NCI-H1092 treated with DMSO at 0.1 percent for 48 hours (cell line): ENCODE measurements around the gene FOXL3.

Source experiments
- DNase-seq: peaks from one replicate; lab custom pipeline; 2025; lab: John Stamatoyannopoulos, UW

FOXL3 gene

GRCh38 chr7:266851-267840 lies 22.8 kb upstream of the FOXL3 start:
- DNase-seq: peak; percentile 22

- no peak for DNase-seq
These were observed 21.0 kb upstream of the FOXL3 start for GRCh38 chr7:268991-269390.

GRCh38 chr7:269721-270120 lies 20.2 kb upstream of the FOXL3 start:
- DNase-seq: no peak

GRCh38 chr7:270351-270983 lies 19.5 kb upstream of the FOXL3 start:
- DNase-seq: no peak

GRCh38 chr7:271266-272107 lies 18.5 kb upstream of the FOXL3 start:
- DNase-seq: no peak

- no peak for DNase-seq
These were observed 17.8 kb upstream of the FOXL3 start for GRCh38 chr7:272108-272615.

- no peak for DNase-seq
These were observed 17.3 kb upstream of the FOXL3 start for GRCh38 chr7:272631-273030.

GRCh38 chr7:273327-273726 lies 16.6 kb upstream of the FOXL3 start:
- no peak for DNase-seq

- no peak for DNase-seq
These were observed 15.7 kb upstream of the FOXL3 start for GRCh38 chr7:274266-274665.

- no peak for DNase-seq
These were observed 13.6 kb upstream of the FOXL3 start for GRCh38 chr7:276230-276835.

GRCh38 chr7:277228-277627 lies 12.7 kb upstream of the FOXL3 start:
- no peak for DNase-seq

- no peak for DNase-seq
These were observed 11.9 kb upstream of the FOXL3 start for GRCh38 chr7:278081-278480.

- DNase-seq: no peak
These were observed 10.1 kb upstream of the FOXL3 start for GRCh38 chr7:279821-280220.

- no peak for DNase-seq
These were observed 9.5 kb upstream of the FOXL3 start for GRCh38 chr7:280461-280860.

- no peak for DNase-seq
These were observed 8.3 kb upstream of the FOXL3 start for GRCh38 chr7:281637-282036.

GRCh38 chr7:282621-283020 lies 7.3 kb upstream of the FOXL3 start:
- no peak for DNase-seq

- no peak for DNase-seq
These were observed 4.9 kb upstream of the FOXL3 start for GRCh38 chr7:284762-285722.

GRCh38 chr7:285731-286130 lies 4.2 kb upstream of the FOXL3 start:
- no peak for DNase-seq

- DNase-seq: no peak
These were observed 3.7 kb upstream of the FOXL3 start for GRCh38 chr7:286266-286665.

- no peak for DNase-seq
These were observed 1.3 kb upstream of the FOXL3 start for GRCh38 chr7:288671-289101.
